Measurements from ENCODE around the gene RAPGEF3.

RAPGEF3 gene

GRCh38 chr12:47776471-47777143 is 17.9 kb upstream of the RAPGEF3 start:
- DNase-seq = no peak

GRCh38 chr12:47775100-47775911 is 16.6 kb upstream of the RAPGEF3 start:
- no peak for DNase-seq

- DNase-seq = no peak
These were observed 16.0 kb upstream of the RAPGEF3 start for GRCh38 chr12:47774663-47775062.

DNA sequence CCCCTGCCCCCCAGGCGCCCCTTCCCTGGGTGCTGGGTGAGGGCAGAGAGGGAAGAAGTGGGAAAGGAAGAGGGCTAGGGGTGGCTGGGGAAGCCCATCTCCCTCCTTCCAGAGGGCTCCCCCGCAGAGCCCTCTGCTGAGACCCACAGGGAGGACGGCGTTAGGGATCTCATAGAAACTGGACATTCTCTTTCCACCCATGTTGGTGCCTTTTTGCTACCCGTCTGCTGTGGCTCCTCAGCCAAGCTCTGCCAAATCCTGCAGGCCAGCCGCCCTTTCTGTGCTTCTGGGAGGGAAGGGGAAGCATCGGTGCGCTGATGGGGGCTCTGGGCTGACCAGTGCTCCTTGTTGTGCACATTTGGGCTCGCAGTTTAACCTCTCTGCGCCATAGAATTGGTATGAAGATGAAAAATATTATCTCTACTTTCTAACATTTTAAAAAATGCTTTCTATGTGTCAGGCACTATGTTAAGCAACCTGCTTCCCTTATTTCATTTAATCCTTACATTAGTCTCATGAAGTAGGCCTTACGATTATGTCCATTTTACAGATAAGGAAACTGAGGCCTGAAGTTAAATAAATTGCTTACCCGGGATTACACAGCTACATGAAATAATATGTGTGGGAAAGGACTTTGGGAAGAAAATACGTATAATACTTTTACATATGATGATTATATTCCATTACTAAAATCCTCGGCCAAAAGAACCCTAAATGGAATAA is 15.3 kb upstream of the RAPGEF3 start:
- DNase-seq = no peak

- DNase-seq = peak; percentile 69
These were observed 14.6 kb upstream of the RAPGEF3 start, which contains the start of gene SLC48A1 for GRCh38 chr12:47773062-47773857. Gene SLC48A1, plus strand, starts transcription at chr12:47773238. Its CDS starts 67 bp downstream, at chr12:47773305.

DNA sequence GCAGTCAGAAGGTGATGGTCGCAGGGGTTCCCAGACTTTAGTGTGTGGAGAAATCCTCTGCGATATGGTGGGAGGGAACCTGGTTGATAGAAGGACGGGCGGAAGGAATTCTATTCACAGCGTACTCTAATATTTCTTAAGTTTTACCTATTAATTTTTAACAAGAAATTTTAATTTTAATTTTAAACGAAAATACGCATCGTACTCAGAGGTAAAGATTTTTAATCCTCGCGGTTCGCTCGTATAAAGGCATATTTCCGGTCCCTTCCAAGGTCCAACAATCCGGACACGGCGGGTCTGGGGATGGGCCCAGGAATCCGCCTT is 14.0 kb upstream of the RAPGEF3 start:
- DNase-seq = no peak

DNA sequence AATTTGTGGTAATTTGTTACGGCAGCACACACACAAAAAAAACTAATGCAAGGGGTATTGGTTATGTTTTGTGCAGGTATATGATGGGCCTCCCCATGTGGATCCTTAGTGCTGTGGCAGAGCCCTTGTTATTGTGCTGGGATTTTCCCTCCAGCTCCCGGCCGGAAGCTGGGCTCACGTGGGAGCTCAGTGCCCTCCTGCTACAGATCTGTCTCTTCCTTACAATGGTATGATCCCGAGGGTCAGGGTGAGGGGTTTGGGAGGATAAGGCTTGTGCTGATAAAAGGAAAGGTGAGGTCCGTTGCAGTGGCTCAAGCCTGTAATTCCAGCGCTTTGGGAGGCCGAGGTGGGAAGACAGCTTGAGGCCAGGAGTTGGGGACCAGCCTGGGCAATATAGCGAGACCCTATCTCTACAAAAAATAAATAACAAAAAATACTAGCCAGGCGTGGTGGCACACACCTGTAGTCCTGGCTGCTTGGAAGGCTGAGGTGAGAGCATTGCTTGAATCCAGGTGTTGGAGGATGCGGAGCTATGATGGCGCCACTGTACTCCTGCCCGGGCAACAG is 13.5 kb upstream of the RAPGEF3 start:
- no peak for DNase-seq

DNA sequence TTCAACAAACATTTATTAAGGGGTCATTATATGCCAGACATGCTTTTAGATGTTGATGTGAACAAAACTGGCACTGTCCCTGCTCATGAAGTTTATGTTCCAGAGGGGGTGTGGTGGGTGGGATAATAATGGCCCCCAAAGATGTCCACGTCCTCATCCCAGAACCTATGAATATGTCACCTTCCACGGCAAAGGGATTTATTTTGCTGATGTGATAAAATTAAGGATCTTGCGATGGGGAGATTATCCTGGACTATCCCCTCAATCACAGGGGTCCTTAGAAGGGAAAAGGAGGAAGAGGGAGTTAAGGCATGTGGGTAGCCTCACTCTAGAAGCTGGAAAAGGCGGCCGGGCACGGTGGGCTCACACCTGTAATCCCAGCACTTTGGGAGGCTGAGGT is 12.6 kb upstream of the RAPGEF3 start:
- DNase-seq = no peak

GRCh38 chr12:47770086-47770726 is 11.5 kb upstream of the RAPGEF3 start:
- no peak for DNase-seq

DNA sequence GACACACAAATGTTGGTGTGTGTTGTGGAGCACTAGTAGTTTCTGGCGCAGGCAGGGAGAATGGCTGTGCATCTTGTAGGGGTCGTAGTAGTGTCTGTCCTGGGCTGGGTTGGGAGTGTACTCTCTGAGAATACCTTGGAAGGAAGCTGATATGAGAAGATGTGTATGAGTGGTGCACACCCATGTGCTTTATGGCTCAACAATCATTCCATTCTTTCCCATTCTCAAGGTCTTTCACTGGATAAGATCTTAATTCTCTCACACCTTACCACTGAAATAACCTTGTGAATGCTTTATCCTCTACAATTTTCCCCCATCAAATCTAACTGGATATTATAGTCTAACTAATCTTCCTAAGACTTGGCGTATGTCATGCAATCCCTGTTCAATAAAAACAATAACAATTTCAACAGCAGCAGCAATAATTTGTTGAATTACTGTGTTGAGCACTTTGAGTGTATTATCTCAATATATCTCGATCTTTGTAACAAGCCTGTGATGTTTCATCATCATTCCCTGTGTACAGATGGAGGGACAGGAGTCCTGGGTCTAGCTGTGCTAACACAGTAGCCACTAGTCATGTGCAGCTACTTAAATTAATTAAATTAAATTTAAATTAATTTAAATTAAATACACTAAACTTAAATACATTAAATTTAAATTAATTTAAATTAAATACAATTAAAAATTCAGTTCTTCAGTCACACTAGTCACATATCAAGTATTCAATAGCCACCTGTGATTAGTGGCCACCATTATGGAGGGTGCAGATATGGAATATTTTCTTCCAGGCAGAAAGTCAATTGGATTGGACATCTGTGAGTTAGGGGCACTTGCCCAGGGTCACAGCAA is 10.8 kb upstream of the RAPGEF3 start:
- no peak for DNase-seq

DNA sequence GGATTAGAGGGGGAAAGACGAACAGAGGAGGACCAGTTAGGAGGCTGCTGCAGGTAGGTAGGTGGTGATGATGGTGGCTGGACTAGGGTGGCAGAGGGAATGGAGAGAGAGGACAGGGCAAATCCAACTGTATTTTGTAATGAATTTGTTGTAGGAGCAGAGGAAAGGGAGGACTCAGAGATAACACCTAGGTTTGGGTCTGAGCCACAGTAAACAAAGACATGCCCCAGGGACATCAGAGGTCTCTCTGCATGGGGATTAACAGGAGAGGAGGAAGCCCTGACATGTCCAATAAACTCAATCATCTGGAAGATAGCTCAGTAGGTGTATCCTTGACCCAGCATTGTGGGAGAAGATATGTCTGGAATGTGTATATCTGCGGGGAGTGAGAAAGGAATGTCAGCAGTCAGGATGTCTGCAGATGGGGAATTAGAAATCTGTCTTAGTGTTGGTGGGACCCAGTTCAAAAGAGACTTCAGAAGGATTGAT is 9.7 kb upstream of the RAPGEF3 start:
- DNase-seq = peak; percentile 21

DNA sequence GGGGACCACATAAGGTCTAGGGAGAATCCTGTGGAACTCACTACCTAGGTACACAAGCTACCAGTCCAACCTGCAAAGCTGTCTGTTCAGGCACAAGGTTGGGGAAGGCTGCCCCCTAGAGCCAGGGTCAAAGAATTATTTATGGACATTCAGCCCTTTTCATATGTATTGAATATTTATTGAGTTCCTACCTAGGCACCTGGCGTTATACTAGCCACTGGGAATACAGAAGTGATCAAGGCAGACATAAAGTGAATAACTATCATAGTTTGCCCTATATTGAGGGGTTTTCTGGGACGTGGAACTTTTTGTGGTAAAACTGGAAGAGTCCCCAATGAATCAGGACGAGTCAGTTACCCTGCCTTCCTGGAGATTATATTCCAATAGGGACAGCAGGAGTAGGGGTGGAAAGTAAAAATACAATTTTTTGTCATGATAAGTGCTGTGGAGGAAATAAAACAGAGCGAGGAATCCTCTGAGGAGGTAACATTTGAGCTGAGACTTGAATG is 8.6 kb upstream of the RAPGEF3 start:
- no peak for DNase-seq

GRCh38 chr12:47766502-47767215 is 8.0 kb upstream of the RAPGEF3 start:
- no peak for DNase-seq

DNA sequence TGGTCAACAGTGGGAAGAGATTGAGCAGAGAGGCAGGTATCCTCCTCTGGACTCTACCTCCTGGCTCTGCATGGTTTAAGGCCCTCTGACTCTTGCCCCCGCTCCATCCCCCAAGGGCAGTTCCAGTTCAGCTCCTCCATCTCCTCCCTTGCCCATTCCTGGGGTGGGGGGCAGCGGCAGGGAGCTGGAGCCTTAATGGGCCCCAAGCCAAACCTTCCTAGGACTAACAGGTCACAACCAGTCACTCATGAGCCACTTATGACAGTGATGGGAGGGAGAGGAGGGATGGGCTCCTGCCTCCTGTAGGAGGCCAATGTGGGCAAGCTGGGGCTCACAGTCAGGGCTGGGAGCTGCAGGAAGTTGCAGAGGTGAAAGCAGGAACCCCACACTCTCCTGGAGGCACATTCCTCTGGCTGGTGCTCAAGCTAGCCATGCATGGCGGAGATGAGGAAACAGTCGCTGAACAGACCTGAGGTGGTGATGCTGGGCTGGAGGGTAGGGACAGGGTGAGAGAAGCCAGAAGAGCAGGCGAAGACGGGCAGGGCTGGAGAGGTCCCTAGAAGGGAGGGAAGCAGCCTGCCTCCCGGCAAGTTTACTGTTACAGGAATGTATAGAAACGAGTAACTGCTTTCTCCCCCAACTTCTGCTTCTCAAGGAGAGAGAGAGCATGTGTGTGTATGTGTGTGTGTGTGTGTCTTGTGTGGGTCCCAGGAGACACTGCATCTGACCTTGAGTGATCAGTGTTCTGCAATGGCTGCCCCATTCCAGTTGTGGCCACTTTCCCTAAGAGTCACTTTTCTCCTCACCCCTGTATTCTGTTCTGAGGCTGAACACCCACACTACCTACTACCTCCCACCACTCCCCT is 5.0 kb upstream of the RAPGEF3 start:
- DNase-seq = no peak

DNA sequence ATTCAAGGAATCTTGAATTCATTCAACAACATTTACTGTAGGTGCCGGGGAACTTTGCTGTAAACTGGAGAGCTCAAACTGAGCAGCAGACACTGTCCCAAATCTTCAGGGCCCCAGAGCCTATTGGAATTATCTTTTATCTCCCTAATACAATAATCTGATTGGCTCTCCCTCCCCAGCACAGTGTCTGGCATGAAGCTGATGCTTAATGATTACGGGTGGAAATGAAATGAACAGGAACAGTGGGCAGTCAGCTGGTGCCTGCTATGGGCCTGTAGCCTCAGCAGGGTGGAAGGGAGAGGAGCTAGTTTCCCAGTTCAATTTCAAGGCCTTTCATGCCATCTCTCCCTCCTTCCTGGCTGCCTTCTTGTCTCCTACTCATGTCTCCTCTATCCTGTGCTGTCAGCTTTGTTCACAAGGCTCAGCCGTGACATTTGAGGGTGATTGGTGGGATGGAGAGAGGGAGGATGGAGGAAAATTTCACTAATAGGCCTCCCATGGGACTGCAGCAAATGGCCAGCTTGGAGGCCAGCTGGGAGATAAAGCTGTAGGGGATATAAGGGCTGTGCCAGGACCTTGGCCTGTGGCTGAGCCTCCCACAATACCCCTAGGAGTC is 4.3 kb upstream of the RAPGEF3 start:
- DNase-seq = no peak

- DNase-seq = no peak
These were observed 171 bp downstream of the RAPGEF3 start for GRCh38 chr12:47758584-47758833.

DNA sequence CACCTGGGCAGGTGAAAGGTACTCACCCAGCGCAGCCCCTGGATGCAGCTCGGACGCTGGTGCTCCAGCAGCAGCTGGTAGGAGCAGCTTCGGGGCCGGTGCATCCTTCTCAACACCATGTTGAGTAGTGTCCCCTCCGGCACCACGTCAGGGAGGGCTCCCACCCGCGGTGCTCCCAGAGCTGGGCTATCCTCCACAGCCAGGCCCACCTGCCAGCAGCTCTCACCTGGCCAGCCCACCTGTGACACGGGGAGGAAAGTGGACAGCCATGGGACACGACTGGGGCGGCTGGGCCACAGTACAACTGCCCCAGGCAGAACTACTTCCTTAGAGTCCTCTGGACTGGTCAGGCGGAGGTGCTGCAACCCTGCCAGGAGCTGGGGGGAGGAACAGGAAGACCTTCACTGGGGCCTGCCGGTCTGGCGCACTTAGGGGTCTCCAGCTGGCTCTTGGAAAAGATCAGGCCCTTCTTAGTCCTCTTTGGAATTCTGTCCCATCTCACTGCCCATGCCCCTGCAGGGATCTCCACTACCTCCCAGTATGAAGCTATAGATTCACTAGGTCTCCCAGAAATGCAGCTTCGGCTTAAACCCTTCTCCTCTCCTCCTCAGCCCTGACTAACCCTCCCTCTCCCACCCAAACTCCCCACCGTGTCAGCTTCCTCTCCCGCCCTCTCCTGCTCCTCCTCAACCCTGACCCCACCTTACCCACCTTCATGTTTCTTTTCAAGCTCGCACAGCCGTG is 668 bp downstream of the RAPGEF3 start:
- no peak for DNase-seq

- DNase-seq = no peak
These were observed 1.3 kb downstream of the RAPGEF3 start for GRCh38 chr12:47757364-47757839.
